Stimulated activated CD4-positive, alpha-beta T cell treated with anti-CD3 and anti-CD28 coated beads, Interleukin-4, amount 100 ng/mL, for 1 hour (primary cell): ENCODE results near the gene ALDH3A2.
"Not testable (repeated sequence)": the region's sequence is repeated elsewhere in the genome, so short reads cannot be mapped to it uniquely, and the experiment has no call there.

ENCODE experiments used
- DNase-seq: peaks from one replicate; pipeline ENCODE4 v3.0.0-alpha.2; 2020

ALDH3A2 gene

DNA sequence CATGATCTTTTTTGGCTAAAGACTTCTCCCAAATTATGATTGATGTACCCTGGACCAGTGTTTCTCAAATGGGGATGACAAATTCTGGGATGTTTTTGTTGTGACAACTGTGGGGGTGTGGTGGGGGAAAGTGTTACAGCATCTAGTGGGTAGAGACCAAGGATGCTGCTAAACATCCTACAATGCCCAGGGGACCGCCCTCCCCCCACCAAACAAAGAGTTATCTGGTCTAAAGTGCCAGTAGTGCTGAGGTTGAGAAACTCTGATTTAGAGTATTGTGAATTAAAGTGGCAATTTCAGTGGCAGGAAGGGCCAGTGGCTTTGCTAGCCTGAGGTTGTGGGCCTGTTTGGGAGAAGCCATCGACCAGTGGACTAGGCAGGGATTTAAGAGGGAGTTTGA is 34.6 kb downstream of the ALDH3A2 start:
- no peak for DNase-seq

DNA sequence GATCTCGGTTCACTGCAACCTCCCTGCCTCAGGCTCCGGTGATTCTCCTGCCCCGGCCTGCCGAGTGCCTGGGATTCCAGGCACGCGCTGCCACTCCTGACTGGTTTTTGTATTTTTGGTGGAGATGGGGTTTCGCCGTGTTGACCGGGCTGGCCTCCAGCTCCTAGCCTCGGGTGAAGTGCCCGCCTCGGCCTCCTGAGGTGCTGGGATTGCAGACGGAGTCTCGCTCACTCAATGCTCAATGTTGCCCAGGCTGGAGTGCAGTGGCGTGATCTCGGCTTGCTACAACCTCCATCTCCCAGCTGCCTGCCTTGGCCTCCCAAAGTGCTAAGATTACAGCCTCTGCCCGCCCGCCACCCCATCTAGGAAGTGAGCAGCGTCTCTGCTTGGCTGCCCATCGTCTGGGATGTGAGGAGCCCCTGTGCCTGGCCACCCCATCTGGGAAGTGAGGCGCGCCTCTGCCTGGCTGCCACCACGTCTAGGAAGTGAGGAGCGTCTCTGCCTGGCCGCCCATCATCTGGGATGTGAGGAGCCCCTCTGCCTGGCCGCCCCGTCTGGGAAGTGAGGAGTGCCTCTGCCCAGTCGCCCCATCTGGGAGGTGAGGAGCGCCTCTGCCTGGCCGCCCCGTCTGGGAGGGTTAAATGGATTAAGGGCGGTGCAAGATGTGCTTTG is 36.5 kb downstream of the ALDH3A2 start:
- not testable (repeated sequence) for DNase-seq

DNA sequence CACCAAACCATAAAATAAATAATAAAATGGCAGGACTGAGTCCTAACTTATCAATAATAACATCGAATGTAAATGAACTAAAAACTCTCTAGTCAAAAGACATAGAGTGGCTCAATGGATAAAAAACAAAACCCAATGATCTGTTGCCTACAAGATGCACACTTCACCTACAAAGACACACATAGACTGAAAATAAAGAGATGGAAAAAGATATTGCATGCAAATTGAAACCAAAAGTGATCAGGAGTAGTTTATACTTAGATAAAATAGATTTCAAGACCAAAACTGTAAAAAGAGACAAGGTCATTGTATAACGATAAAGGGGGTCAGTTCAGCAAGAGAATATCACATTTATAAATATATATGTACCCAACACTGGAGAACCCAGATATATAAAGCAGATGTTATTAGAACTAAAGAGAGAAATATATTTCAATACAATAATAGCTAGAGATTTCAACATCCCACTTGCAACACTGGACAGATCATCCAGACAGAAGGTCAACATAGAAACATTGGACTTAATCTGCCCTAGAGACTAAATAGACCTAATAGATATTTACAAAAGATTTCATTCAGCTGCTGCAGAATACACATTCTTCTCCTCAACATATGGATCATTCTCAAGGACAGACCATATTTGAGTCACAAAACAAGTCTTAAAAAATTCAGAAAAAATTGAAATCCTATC is 38.0 kb downstream of the ALDH3A2 start:
- DNase-seq, result no peak

DNA sequence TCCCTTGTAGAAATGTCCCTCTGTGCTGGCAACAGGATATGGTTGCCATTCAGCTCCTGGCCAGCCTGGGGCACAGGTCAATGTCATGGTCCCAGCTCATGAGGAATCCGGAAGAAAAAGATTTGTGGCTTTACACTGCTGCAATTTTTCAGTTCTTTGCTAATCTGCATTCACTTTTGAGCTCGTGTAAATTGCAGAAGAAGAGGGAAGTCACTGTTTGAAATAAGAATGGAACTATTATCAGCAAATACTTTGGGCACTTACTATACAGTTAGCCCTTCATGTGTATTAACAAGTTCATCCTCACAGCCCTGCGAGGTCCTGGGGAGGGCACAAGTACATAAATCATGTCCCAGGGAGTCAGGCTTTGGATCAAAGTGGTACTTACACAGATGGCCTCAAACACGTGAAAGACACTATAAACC is 53.7 kb downstream of the ALDH3A2 start:
- no peak for DNase-seq

DNA sequence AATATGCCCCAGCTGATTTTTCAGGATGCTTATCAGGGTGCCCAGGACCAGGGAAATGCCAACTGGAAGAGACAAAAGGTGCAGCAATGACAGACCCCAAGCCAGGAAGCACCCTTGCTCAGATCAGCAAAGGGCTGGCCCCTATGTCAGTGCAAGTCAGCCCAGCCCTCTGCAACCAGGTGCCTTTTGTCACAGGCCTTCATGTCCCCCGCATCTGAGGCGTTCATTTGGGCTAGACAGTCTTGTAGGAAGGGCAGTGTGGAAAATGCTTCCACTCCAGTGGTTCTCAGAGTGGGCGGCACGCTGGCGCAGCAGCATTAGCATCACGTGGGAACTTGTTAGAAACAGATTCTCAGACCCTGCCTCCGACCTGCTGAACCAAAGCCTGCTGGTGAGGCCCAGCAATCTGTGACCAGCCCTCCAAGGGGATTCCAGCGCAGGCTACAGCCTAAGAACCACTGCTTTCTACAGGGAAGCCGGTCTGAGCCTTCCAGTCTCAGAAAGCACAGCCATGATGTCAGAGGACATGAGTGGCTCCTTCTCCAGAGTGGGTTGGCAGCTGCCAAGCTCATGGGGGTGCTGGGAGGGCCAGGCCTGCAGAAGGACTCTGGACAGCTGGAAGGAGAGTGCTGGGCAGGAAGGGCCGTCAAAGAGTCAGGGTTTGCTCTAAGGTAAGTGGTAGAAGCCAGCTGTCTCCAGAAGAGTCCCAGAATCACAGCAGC is 54.7 kb downstream of the ALDH3A2 start:
- DNase-seq, result no peak

DNA sequence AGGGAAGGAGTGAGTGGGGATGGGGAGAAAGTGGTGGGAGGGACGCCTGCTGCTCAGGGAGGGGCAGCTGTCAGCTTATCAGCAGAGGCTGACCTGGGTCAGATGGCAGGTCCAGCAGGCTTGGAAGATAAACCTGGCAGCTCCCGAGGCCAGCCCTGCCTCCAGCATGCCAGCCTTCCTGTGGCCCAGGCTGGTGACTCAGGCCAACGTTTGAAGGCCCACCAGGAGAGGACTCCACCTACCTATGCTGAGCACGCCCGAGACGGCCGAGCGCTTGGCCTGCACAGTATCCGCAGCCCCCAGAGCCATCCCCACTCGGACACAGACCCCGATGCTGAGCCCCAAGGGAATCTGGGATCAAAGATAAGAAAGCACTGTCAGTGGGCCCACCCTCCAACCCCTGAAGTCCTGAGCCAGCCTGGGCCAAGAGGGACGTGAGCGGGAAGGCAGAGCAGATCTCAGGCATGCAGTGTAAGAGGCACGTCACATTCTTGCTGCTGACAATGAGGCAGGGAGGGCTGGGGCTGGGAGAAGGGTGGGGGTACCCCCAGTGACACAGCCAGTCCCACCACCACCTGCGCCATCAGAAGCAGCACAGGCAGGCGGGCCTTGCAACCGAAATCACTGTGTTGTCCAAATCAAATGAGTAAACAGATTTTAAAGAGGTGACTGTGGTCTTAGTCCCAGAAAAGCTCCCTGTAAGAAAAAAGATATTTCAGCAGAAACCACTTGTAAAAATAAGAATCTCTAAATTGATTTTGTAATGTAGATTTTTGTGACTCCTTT is 55.5 kb downstream of the ALDH3A2 start:
- DNase-seq, result no peak

DNA sequence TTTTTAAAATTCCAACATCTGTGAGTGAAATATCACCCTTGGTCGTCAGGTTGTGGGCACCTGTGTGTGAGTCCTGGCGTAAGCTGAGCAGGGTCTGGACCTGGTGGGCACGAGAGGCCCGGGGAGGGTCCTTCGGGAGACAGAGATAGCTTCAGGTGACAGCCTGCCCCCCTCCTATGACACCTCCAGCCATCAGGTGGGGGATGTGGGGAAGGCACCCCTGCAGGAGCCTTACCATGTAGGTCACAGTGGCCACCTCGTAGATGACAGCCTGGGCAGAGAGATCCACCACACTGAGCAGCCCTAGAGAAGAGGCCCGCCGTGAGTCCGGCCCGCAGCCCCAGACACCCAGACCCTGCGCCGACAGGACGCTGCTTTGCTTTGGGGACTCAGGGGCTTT is 56.6 kb downstream of the ALDH3A2 start:
- DNase-seq, result no peak

DNA sequence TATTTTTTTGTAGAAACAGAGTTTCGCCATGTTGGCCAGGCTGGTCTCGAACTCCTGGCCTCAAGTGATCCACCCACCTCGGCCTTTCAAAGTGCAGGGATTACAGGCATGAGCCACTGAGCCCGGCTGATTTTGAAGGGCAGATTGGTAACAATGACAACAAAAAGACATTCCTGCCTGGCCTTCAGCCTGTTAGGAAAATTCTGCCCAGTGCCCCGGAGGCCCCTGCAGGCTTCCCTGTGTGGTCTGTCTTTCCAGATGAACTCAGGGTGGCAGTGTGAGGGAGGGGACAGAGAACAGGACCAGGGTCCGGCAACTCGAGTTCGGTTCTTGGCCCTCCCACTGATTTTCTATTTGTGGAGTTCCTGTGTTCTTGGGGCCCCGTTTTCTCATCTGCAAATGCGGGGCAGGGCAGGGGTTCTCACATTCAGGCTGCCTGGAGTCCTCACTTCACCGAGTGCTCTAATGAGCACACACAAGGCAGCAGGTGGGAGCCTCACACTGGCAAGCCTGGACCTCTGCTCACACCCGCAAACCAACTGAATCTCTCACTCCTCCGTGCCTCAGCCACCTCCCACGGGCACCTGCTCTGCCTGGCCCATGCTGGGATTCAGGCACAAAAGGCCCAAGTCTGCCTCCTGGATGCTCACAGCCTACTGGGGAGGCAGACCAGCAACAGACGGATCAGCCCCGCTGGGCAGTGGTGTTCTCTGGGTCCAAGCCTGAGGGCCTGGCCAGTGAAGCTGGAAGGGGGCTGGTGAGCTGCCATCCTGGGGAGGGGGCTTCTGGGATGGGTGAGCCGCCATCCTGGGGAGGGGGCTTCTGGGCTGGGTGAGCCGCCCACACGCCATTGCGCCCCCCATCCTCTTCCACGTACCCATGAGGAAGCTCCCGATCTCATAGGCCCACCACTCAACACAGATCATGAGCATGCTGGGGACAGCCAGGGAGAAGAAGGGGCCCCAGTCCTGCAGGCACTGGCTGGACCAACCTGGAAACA is 57.5 kb downstream of the ALDH3A2 start:
- no peak for DNase-seq

DNA sequence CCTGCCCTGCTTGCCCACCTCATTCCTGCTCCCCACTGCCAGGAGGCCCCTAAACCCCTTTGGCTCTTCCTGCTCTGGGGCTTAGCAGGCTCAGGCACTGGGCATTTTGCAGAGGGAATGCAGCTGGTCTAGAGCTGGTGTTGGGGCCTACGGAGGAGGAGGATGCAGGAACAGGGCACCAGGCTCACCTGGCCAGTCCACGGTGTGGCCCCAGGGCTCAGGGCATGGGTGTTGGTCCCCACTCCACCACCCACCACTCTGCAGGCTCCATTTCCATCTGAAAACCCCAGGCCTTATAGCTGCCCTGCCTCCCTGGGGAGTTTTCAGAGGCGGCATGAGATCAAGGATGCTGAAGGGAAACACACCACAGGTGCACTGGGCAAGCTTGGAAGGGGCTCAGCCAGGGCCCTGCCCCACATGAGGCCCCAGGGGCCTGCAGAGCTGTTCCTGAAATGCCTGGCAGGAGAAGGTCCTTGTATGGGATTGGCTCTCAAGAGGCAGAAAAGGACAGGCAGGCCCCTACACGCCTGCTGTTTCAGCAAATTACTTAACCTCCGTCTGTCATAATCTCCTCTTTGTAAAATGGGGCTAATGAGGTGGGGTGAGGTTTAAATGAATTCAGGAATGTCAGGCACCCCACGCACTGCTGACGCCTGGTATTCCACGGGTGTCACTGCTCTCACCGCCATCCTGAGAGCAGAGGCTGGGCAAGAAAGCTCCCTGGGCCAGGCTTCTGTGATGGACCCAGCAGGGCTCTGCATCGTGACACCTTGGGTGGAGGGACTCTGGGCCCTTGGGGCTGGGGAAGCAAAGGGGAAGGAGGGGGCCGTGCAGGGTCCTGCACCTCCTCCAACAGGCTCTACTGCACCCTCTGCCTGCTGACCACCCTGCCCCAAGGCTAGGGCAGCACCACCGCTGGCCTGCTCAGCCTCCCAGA is 58.5 kb downstream of the ALDH3A2 start:
- DNase-seq, result no peak

DNA sequence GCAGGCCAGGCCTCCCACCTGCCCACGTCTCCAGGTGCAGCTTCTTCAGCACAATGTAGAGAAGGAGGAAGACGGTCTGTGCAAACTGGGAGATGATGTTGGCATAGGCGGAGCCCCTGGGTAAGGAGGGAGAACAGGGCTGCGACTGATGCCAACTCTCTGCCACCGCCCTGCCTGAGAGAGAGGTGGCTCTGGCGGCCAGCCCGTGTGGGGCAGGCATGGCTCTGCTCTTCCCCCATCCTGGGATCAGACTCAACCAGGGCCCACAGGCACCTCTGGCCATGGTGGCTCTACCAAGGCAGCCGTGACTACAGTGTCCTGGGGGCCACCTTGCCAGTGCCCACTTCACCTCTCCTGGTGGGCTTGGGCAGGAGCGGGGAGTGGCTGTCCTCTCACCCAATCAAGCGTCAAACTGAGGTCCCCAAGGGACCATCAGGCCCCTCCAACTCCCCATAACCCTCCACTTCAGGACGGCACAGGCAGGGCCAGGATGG is 59.2 kb downstream of the ALDH3A2 start:
- DNase-seq, result no peak

DNA sequence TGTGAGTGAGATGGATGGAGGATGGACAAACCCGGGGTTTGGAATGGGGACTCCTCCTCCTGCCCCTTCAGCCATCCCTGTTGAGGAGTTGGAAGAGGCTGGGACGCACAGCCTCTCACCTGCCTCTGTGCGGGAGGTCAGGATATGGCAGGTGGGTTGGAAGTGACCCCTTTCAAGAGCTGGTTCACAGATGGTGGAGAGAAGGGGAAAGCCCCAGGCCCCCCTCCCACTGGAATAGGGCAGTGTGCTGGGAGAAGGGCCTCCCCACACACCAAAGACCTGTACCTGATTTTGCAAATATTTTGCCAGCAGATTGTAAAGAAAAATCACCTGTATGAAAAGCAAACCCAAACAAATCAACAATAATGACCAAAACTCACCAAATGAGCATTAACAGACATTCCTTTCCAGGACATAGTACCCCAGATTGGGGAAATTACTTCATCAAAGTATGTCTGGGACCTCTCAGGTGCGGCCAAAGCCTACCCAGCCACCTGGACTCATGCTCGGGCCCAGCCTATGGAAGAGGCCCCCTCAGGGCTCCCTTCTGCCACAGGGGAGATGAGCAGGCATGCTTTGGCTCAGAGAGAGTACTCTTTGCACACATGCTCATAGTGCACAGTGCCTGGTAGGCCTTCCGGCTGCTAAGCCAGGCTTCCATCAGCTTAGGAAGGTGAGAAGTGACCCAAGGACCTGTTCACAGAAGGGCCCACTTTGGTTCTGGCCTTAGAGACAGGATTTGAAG is 60.1 kb downstream of the ALDH3A2 start:
- no peak for DNase-seq

DNA sequence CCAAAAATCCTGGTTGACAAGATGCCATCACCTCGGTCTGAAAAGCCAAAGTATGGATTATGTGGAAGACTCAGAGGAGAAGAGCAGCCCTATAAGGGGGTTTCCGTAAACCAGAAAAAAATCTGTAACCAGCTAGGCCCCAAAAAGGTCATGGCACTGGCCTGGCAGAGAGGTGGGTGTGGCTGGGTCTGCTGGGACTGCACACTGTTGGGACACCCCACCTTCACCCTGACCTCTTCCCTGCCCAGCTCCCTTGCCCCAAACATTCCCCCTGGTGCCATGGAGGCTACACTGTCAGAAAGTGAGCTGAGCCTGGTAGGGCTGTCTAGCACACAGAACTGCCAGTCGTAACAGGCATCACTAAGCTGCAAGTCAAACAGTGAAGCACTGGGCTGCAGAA is 61.3 kb downstream of the ALDH3A2 start:
- DNase-seq, result no peak

DNA sequence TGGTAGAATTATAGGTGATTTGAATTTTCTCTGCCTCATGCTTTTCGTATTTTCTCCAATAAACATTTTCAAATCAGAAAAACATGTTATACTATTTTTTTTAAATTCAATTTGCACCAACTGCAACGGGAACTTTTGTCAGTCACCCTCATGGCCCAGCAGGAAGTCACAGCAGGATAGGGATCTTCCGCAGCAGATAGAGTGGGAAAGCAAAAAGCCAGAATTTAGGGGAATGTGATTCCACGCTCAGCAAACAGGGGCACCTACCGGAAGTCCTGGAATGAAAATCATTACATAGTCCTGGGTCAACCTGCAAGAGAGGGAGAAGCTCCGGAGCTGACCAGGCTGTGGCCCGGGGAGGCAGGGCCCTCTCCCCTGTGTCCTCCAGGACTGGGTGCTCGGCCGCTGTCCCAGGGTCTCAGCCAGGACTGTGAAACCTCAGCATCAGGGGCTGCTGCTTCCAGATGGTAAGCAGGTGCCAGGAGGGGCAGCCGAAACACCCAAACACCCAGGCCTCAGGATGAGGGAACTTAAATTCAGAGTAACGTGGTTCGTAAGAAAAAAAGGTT is 64.0 kb downstream of the ALDH3A2 start:
- no peak for DNase-seq

DNA sequence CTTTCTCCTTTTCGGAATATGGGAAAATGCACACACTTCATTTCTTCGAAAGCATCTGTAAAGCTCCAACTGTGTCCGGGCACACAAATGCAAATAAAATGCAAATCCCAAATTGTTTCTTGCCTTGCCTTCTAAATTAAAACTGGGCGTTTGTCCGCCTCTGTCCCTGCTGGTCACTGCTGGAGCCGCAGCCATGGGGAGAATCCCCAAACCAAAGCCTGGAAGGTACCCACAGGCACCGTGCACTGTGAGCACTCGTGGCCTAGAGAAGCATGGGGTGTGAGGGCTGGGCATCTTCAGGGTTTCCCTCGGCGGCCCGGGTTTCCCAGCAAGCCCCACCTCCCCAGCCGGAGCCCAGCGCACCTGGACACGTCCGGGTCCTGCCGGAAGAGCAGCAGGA is 64.9 kb downstream of the ALDH3A2 start:
- DNase-seq, result no peak

DNA sequence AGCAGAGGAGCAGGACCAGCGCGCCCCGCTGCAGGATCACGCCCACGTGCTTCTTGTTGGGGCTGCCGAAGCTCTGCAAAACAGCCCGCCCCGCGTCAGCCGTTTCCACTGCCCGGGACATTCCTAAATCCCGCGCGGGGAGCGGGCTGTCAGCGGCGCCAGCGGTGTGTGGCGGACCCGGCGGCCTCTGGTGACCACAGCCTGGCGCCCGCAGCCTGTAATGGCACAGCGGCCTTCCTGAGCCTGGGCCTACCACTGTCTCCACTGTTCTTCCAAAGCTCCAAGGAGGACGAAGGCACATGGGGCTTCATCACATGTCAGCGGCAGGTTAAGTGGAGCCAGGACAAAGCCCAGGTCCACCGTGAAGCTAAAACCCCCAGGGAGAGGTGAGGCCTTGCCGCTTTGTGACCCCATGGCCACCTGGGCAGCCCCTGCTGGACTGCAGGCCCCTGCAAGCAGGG is 65.4 kb downstream of the ALDH3A2 start:
- DNase-seq, result no peak

DNA sequence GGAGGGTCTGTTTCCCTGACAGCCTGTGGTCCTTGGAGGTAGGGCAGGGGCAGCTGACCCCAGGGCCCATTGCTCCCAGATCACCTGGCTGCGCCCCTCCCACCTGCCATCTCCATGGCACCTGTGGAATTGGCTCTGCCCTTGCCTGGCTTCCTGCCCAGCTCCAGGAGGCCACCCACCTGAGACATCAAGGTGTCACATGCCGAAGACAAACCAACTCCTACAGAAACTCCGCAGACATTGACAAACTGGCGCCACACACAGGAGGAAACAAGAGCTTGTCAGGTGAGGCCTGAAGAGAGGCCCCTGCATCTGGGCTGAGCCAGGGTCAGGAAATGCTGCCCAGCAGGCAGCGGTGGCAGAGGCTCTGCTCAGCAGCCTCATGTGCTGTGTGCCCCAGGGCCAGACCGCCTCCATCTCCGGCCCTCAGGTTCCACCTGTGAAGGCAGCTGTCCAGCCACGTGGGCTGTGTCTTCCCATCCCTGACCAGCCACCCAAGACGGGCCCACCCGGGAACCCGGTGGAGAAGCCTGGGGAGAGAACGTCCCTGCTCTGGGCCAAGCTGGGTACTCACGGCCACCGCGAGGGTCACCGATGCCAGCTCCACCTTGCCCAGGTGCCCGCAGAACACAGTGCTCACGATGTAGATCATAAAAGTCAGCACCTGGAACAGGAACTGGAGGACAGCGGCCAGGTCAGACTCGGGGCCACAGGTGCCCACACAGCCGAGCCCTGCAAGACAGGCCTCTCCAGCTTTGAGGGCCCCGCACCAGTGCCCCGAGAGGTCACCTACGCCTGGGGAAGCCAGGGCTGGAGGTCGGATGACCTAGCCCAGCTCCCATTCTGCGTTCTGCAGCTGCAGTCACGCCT is 66.2 kb downstream of the ALDH3A2 start:
- no peak for DNase-seq

DNA sequence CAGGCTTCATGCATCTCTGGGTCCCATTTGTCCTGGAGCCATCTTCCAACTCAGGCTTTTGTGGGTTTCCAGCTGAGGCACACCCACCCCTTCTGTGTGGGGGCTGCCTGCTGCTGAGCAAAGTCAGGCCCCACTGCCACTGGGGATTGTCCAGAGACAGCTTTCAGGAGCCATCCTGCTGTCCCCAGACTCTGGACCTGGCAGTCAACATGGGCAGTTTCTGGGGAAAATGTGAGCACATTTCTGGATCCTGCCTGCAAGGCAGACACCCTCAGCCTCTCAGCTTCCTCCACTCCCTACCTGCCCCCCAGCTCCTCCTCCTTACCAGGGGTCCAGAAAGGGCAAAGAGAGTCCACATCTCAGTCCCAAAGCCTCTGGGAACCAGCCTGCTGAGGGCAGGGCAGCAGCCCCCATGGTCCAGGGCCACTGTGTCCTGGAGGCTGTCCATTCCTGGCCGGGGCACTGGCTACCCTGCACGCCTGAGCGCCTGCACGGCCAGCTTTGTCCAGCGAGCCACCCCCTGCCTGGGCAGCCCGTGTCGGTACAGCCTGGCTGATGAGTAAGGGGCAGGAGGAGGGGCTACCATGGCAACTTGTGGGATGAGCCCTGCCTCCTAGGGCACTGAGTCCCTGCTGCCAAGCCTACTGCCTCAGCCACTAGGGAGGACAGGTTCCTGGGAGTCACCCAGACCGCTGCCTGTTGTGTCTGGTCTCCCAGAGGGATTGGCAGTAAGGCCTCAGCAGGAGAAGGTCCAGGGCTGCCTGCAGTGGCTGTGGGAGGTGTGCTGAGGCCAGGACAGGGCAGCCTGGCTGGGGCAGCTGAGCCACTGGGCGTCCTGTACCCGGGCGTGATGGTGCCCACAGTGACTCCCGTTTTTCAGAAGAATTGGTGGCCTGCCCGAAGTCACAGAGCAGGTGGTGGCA is 67.8 kb downstream of the ALDH3A2 start, which contains the start of gene SLC47A2:
Gene SLC47A2, minus strand, starts transcription at position 477 of the 923 bp plus-strand sequence. Its CDS starts 29 bp downstream, at position 448.
- no peak for DNase-seq
